KMS-11 (cell line): Measurements from ENCODE around the gene ADAR.

ENCODE experiments used
- H2AFZ ChIP-seq: fragments of 200-600 bp; sonication (generic); 2 replicates; pipeline ENCODE4 v1.6.1; 2016; ENCODE audit warnings: antibody characterized with exemption, mixed run types, low read depth
- H3K27ac ChIP-seq: fragments of 200-600 bp; sonication (generic); 2 replicates; pipeline ENCODE4 v1.6.1; 2016; ENCODE audit warnings: mild to moderate bottlenecking, mixed run types
- H3K27me3 ChIP-seq: fragments of 200-600 bp; sonication (generic); 2 replicates; pipeline ENCODE4 v1.6.1; 2017; ENCODE audit warnings: mild to moderate bottlenecking, low read depth, mixed run types, moderate library complexity; ENCODE audit not compliant: insufficient read depth
- H3K36me3 ChIP-seq: fragments of 200-600 bp; sonication (generic); 2 replicates; pipeline ENCODE4 v1.6.1; 2017; ENCODE audit warnings: mild to moderate bottlenecking, mixed run types; ENCODE audit not compliant: insufficient read depth
- H3K4me1 ChIP-seq: fragments of 200-600 bp; sonication (generic); 2 replicates; pipeline ENCODE4 v1.6.1; 2016; ENCODE audit warnings: mild to moderate bottlenecking, low read depth, mixed run types; ENCODE audit not compliant: poor library complexity, severe bottlenecking
- H3K4me2 ChIP-seq: fragments of 200-600 bp; sonication (generic); 2 replicates; pipeline ENCODE4 v1.7.0; 2016; ENCODE audit warnings: mild to moderate bottlenecking, mixed run types
- H3K4me3 ChIP-seq: fragments of 200-600 bp; sonication (generic); IDR thresholded peaks from 2 replicates; pipeline ENCODE4 v1.6.1; 2017; ENCODE audit warnings: low read depth, low read length, mixed read lengths; ENCODE audit not compliant: insufficient read depth
- H3K79me2 ChIP-seq: fragments of 200-600 bp; sonication (generic); 2 replicates; pipeline ENCODE4 v1.6.1; 2016; ENCODE audit warnings: low read depth, mixed run types; ENCODE audit not compliant: insufficient read depth
- H3K9ac ChIP-seq: fragments of 200-600 bp; sonication (generic); 2 replicates; pipeline ENCODE4 v1.6.1; 2016; ENCODE audit warnings: mild to moderate bottlenecking, mixed run types
- H4K20me1 ChIP-seq: fragments of 200-600 bp; sonication (generic); 2 replicates; pipeline ENCODE4 v1.6.1; 2016; ENCODE audit warnings: mild to moderate bottlenecking, mixed run types; ENCODE audit not compliant: insufficient read depth
- TF ChIP-seq, protein P1 (sequence below): fragments of 200-600 bp; sonication (generic); conservative IDR thresholded peaks from 2 replicates; pipeline ENCODE4 v1.6.1; 2017; ENCODE audit warnings: low read depth, mild to moderate bottlenecking, antibody characterized with exemption, low read length, moderate library complexity, mixed read lengths

ADAR gene

DNA sequence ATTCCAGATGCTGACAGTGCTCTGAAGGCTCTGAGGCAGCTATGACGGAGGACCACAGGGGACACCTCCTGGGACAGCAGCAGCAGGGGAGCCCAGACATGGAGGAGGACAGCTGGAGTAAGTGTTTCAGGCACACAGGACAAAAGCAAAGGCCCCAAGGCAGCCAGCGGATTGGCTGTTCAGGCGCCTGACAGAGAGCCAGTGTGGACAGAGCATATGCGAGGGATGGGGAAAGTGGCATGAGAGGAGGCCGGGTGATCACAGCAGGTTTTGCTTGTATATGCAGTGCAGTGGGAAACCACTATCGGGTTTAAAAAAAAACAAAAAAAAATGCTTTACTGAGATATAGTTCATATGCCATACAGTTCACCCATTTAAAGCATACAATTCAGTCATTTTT lies 21.3 kb downstream of the ADAR start:
- no peak overlapping the region for H2AFZ ChIP-seq

DNA sequence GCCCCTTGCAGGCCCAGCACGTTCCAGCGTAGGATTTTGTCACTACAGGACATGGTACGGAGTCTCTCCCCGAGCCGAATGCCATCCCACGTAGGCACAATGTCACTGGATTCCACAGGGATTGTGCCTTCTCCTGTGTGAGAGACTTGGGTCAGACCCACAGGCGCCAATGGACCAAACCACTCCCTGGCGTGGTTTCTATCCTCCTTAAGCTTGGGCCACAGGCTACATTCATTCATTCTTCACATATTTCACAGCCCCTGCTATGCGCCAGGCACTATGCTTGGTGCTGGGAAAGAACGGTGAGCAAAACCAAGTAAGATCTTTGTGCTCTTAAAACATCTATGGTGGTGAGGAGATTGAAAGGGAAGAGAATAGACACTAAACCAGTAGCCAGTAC lies 21.8 kb downstream of the ADAR start:
- TF ChIP-seq, protein P1, sequence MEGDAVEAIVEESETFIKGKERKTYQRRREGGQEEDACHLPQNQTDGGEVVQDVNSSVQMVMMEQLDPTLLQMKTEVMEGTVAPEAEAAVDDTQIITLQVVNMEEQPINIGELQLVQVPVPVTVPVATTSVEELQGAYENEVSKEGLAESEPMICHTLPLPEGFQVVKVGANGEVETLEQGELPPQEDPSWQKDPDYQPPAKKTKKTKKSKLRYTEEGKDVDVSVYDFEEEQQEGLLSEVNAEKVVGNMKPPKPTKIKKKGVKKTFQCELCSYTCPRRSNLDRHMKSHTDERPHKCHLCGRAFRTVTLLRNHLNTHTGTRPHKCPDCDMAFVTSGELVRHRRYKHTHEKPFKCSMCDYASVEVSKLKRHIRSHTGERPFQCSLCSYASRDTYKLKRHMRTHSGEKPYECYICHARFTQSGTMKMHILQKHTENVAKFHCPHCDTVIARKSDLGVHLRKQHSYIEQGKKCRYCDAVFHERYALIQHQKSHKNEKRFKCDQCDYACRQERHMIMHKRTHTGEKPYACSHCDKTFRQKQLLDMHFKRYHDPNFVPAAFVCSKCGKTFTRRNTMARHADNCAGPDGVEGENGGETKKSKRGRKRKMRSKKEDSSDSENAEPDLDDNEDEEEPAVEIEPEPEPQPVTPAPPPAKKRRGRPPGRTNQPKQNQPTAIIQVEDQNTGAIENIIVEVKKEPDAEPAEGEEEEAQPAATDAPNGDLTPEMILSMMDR: no peak
- no peaks in the 10 kb centered on the region for H3K79me2 ChIP-seq
- H3K27ac ChIP-seq: no peak overlapping the region

More for the DNA sequence above, 21.3 kb downstream of the ADAR start:
- TF ChIP-seq, protein P1: no peak
- H3K4me1 ChIP-seq: peaks cover 31% of the 10 kb centered on the region
- H3K9ac ChIP-seq: no peak overlapping the region
- no peak overlapping the region for H3K27ac ChIP-seq
- H4K20me1 ChIP-seq: no peaks in the 10 kb centered on the region
- no peaks in the 10 kb centered on the region for H3K27me3 ChIP-seq
- no peak overlapping the region for H3K4me3 ChIP-seq
- H3K79me2 ChIP-seq: no peaks in the 10 kb centered on the region
- no peak overlapping the region for H3K4me2 ChIP-seq
- H3K36me3 ChIP-seq: peaks cover 94% of the 10 kb centered on the region; the same call in 1 of the 2 replicates

DNA sequence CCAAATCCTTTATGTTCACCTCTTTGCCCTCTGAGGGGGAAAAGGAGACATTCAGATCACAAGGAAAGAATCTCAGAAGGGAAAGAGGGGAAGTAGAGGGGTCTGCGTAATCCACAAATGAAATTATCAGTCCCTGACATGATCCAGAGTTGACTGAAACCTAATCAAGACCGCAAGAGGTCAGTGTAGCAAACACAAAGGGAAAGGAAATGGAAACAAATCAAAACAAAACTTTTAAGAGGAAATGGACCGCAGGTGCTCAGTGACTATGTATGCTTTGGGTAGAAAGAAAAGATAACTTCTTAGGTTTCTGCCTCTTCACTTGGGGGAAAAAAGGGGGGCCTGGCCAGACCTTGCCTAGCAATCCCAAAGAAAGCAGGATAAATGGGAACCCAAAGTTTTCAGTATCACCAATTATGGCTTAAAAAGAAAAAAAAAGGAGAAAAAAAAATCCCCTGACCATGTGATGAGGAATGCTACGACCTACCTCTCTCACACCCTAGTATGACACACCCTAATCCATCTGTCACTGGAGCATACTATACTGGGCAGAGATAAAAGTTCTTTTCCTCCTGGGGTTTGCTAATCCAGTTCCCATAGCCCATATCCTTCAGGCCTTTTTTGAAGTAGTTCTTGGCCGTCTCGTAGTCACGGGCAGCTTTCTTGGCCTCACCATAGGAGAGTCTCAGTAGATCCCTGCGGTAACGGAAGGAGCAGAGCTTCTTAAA lies 23.6 kb downstream of the ADAR start:
- Histone ChIP-seq H4K20me1 (no peaks in the 10 kb centered on the region), H3K36me3 (peaks cover 81% of the 10 kb centered on the region; the same call in 1 of the 2 replicates), H3K27me3 (no peaks in the 10 kb centered on the region), H2AFZ (no peak overlapping the region), H3K4me2 (no peak overlapping the region), H3K4me3 (no peak overlapping the region), H3K79me2 (no peaks in the 10 kb centered on the region), H3K9ac (no peak overlapping the region), H3K4me1 (peaks cover 31% of the 10 kb centered on the region), H3K27ac (no peak overlapping the region)
- TF ChIP-seq, protein P1: no peak

More for the DNA sequence above, 21.8 kb downstream of the ADAR start:
- H3K36me3 ChIP-seq: peaks cover 91% of the 10 kb centered on the region; the same call in 1 of the 2 replicates
- no peak overlapping the region for H2AFZ ChIP-seq
- peaks cover 31% of the 10 kb centered on the region for H3K4me1 ChIP-seq
- H3K4me3 ChIP-seq: no peak overlapping the region
- no peak overlapping the region for H3K9ac ChIP-seq
- H3K4me2 ChIP-seq: no peak overlapping the region
- H4K20me1 ChIP-seq: no peaks in the 10 kb centered on the region
- no peaks in the 10 kb centered on the region for H3K27me3 ChIP-seq

DNA sequence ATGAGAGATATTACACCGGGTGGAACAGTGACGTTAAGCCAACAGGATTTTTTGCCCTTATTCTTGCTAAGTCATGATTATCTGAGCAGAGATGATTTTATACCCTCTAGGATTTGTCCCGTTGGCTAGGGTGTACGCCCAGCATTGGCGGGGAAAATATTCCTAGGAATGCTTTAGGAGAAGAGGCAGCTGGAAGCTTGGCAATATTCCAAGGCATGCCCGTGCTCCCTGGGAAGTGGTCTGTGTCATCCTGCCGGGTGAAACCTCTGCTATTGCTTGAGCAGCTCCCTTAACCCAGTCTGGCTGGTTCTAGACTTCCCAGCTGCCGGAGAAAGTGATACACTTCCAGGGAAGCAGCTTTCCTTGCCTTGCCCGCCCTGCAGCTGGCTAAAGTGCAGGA lies 24.2 kb downstream of the ADAR start:
- no peak overlapping the region for H3K4me2 ChIP-seq
- H3K27ac ChIP-seq: no peak overlapping the region
- TF ChIP-seq, protein P1: no peak
- H3K4me3 ChIP-seq: no peak overlapping the region
- H4K20me1 ChIP-seq: no peaks in the 10 kb centered on the region
- peaks cover 31% of the 10 kb centered on the region for H3K4me1 ChIP-seq
- H3K9ac ChIP-seq: no peak overlapping the region
- no peaks in the 10 kb centered on the region for H3K27me3 ChIP-seq
- H2AFZ ChIP-seq: no peak overlapping the region
- no peaks in the 10 kb centered on the region for H3K79me2 ChIP-seq
- peaks cover 74% of the 10 kb centered on the region; the same call in 1 of the 2 replicates for H3K36me3 ChIP-seq
